Stimulated activated CD8-positive, alpha-beta memory T cell treated with anti-CD3 and anti-CD28 coated beads, Interleukin-7, amount 100 ng/mL, for 48 hours (primary cell): Measurements from ENCODE around the gene OR2V2.
"Not testable (repeated sequence)": the region's sequence is repeated elsewhere in the genome, so short reads cannot be mapped to it uniquely, and the experiment has no call there.

Experiments
- DNase-seq, 2 donors: peaks; one replicate each; pipeline ENCODE4 v3.0.0-alpha.2; 2020; ENCODE audit warnings: low read depth in 1 of 2; ENCODE audit errors: extremely low read depth in 1 of 2

Gene OR2V2

GRCh38 chr5:181168595-181169118, 21.3 kb downstream of the OR2V2 start:
- DNase-seq: no peak

- peak; percentile 77 to 79 for DNase-seq
These were observed 22.3 kb downstream of the OR2V2 start for GRCh38 chr5:181169459-181170236.

GRCh38 chr5:181170237-181170825, 22.9 kb downstream of the OR2V2 start:
- DNase-seq: no peak

- DNase-seq: no peak
These were observed 23.6 kb downstream of the OR2V2 start for GRCh38 chr5:181170996-181171395.

DNA sequence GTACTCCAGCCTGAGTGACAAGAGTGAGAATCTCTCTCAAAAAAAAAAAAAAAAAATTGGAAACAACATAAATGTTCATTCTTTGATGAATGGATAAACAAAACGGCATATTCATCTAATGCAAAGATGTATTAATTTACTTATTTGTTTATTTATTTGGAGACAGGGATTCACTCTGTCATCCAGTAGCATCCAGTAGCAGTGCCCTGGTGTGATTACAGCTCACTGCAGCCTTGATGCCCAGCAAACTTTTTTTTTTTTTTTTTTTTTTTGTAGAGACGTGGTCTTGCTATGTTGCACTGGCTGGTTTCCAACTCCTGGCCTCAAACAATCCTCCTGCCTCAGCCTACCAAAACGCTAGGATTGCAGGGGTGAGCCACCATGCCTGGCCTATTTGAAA, 24.4 kb downstream of the OR2V2 start:
- DNase-seq: no peak

- no peak for DNase-seq
These were observed 25.6 kb downstream of the OR2V2 start for GRCh38 chr5:181173027-181173419.

DNA sequence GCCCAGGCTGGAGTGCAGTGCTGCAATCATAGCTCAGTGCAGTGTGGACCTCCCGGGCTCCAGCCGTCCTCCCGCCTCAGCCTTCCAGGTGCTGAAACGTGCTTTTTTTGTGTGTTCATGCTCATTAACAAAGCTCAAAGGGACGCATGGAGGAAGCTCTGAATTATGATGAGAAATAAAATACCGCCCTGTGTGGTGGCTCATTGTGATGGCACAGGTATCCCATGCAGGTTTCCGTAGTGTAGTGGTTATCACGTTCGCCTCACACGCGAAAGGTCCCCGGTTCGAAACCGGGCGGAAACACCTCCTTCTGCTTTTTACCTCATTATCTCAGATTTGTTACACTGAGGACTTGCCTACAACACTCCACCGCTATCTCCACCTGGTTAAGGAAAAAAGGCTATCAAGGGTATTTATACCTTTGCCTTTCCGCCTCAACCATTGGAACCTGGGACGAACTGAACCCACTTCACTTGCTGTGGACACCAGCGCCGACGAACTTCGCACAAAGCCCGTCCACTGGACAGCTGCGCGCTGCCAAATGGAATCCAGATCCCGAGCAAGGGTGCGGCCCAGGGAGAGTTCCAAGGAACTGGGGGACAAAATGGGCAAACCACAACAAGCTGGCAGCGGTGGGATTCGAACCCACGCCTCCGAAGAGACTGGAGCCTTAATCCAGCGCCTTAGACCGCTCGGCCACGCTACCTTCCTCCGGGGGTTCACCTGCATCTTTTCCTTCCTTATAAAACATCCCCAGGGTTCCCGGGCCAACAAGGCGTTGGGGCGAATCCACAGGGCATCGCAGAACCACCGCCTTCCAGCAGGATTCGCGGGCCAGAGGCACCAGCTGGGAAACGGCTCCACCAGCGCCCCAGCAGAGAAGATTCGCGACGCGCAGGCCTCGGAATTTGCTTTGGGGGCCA, 26.3 kb downstream of the OR2V2 start:
- DNase-seq: peak in 1 of 2 donors; percentile 59

DNA sequence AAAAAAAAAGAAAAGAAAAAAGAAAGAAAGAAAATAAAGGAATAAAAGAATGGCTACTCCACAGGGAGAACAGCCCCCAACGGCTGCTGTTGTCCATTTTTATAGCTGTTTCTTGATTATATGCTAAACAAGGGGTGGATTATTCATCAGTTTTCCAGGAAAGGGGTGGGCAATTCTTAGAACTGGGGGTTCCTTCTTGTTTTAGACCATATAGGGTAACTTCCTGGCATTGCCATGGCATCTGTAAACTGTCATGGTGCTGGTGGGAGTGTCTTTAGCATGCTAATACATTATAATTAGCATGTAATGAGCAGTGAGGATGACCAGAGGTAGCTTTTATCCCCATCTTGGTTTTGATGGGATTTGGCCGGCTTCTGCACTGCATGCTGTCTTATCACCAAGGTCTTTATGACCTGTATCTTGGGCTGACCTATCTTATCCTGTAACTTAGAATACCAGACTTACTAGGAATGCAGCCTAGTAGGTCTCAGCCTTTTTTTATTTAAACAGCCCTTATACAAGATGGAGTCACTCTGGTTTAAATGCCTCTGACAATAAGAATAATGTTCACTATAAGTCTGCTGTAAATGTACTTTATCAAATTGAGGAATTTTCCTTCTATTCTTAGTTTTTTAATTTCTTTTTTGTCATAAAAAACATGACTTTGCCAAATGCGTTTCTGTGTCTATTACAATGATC, 29.0 kb downstream of the OR2V2 start:
- no peak for DNase-seq

- not testable (repeated sequence) for DNase-seq
These were observed 30.2 kb downstream of the OR2V2 start for GRCh38 chr5:181177559-181177958.

DNA sequence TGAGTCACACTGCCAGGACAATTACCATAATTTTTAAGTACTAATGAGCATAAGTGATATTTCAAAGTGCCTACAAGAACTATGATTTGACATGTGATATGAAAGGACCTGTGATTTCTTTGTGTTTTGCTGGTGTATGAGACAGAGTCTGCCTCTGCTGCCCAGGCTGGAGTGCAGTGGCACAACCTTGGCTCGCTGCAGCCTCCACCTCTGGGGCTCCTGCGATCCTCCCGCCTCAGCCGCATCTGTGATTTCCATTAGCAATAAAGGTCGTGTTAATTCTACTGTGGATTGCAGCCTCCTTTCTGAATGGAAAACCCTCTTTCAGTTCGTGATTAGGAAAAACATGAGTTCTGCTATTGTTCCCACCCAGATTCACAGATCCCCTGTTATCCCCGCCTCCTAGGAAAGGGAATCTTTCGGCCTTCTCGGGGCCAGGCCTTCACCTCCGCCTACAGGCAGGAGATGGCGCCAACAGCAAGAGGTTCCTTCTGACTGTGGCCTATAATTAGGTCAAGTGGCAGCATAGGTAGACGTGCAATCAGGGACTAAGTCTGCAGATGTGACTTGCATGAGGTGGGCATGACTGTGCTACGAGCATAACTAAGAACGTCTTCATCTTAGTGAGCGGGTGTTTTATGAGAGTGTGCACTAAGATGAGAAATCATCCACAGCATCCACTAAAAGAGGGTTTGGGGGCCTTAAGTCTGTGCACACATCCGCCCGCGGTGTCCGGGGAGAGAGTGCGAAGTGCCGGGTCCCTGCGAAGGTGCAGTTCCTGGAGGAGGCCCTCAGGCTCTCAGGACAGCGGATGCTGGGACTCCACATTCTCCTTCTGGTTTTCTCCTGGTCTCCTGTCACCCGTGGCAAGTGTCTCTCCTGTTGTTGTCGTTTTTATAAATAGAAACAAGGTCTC, 34.5 kb downstream of the OR2V2 start:
- DNase-seq: no peak

DNA sequence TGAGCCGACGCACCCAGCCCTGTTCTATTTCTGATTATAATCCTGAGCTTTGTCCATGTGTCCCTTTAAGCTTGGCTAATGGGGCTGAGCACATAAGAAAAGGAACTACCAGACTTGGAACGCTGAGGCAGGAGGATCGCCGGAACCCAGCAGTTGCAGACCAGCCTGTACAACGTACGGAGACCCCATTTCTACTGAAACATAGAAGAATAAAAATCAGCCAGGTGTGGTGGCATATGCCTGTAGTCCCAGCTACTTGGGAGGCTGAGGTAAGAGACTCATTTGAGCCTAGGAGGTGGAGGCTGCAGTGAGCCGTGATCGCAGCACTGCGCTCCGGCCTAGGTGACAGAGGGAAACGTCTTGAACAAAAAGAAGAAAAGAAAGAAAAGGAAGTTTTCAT, 35.3 kb downstream of the OR2V2 start:
- DNase-seq: no peak

DNA sequence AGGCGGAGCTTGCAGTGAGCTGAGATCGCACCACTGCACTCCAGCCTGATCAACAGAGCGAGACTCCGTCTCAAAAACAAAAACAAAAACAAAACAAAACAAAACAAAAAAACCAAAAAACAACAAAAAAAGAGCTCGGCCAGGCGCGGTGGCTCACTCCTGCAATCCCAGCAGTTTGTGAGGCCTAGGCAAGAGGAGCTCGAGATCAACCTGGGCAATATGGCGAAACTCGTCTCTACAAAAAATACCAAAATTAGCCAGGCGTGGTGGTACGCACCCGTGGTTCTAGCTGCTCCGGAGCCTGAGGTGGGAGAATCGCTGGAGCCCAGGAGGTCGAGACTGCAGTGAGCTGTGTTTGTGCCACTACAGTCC, 37.4 kb downstream of the OR2V2 start:
- DNase-seq: no peak

- no peak for DNase-seq
These were observed 38.2 kb downstream of the OR2V2 start for GRCh38 chr5:181185560-181185959.

GRCh38 chr5:181186022-181186421, 38.6 kb downstream of the OR2V2 start:
- DNase-seq: no peak

- no peak for DNase-seq
These were observed 39.7 kb downstream of the OR2V2 start for GRCh38 chr5:181186986-181187499.

- DNase-seq: peak in 1 of 2 donors; percentile 63
These were observed 40.3 kb downstream of the OR2V2 start for GRCh38 chr5:181187500-181188213.

DNA sequence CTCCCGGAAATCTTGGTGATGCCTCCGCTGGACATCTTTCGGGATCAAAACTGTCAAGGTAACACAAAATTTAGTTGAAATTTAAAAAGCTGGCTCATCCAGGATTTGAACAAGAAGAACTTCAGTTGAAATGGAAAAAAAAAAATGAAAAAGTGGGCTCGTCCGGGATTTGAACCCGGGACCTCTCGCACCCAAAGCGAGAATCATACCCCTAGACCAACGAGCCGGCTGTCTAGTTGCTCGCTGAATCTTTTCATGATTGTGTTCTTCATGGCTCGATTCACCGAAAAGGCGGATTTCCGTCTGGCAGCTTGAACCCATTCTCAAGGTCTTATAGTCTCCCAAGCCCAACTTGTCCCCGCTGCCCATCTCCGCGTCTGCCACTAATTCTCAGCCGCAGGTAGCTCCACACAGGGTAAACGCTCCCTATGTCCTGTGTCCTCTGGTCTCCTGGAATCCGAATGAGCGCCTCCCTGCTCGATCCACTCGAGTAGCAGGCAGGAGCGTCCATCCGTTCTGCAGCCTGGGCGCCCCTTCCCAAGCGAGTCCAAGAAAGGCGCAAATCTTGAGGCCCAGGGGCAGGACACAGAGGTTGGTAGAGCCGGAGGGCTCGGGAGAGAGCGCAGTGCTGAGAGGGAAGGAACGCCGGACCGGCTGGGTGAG, 41.4 kb downstream of the OR2V2 start:
- DNase-seq: peak in 1 of 2 donors; percentile 62

DNA sequence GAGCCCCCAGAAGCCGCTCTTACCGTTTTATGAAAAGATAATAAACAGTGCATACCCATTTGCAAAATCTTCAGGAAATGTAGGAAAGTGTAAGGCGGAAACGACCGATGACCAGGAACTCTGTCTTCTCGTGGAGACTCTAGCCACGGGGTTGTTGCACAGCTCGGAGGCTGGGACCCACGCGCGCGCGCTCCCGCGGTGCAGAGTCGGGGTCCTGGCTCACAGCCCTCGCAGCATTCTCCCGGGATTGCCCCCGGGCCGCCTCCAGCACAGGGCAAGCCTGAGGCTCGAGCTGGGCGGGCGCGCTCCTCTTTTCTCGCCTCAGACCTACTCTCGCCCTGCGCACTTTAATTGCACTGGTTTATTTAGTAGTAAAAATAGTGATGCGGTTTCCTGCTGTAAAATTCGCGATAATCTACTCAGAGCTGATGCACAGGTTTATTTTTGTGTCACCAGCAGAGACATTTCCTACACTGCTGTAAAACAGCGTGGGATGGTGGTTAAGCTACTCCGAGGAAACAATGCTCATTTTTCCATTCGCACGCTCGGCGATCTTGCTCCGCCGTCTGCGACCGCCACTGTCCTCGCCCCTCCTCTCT, 42.1 kb downstream of the OR2V2 start:
- DNase-seq: peak in 1 of 2 donors; percentile 69
